ENCODE measurements around the gene TRPV6. TPM values are rescaled to one million over a fixed set of nuclear protein-coding genes. Genes with fewer than 3 reads are reported as not detected.
A peak's percentile ranks its signal among the peaks of the same experiment; 100 is the strongest.

The TRPV6 gene
- total and polyA plus RNA-seq, 8 donors = 2.6 to 11.7 (median 7.7) TPM; not detected in 1

DNA sequence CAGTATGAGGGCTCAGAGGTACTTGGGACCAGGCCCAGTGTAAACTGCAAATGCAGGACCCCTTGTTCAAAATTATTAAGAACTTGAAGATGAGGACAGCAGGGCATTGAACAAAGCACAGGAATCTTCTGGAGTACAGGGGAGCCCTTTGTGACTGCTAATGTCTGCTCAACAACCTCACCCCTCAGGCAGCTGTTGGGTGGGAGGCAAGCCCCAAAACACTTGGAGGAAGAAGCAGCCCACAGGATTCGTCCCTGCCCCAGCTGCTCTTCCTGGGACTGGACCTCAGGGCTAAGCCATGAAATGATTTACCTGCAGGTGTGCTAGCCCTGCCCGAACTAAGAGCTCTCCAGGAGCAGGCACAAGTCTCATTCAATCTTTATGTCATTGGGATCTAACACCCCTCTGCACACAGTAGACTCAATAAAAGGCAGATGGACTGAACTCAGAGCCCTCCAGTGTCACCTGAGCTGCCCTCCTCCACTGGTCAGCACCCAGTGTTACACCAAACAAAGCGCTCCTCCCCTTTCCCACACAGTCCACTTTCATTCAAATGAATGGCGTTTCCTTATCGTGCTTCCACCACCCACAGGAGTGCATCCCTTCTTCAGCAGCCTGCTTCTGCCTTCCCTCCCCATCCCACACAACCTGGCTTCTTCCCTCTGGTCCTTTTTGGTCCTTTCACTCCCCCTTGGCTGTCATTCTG is 47.0 kb upstream of the TRPV6 start:
- intact Hi-C loops (cut with DNase I; ENCODE audit: low total_unique reads) = no loop called here
- no peaks in the 10 kb centered on the region for H3K9me3 ChIP-seq
- no peak overlapping the region for H3K4me3 ChIP-seq
- H3K4me1 ChIP-seq = no peaks in the 10 kb centered on the region
- WGBS, 5 donors = 60 to 72% (median 64%) methylated on average over 5 of the region's 5 CpGs
- no peak for TF ChIP-seq POLR2A (IDR thresholded peaks at IDR 0.05)
- TF ChIP-seq, protein P1, sequence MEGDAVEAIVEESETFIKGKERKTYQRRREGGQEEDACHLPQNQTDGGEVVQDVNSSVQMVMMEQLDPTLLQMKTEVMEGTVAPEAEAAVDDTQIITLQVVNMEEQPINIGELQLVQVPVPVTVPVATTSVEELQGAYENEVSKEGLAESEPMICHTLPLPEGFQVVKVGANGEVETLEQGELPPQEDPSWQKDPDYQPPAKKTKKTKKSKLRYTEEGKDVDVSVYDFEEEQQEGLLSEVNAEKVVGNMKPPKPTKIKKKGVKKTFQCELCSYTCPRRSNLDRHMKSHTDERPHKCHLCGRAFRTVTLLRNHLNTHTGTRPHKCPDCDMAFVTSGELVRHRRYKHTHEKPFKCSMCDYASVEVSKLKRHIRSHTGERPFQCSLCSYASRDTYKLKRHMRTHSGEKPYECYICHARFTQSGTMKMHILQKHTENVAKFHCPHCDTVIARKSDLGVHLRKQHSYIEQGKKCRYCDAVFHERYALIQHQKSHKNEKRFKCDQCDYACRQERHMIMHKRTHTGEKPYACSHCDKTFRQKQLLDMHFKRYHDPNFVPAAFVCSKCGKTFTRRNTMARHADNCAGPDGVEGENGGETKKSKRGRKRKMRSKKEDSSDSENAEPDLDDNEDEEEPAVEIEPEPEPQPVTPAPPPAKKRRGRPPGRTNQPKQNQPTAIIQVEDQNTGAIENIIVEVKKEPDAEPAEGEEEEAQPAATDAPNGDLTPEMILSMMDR (IDR thresholded peaks at IDR 0.05) = no peak
- no peak for TF ChIP-seq POLR2AphosphoS5 (IDR thresholded peaks at IDR 0.05)
- TF ChIP-seq EP300 (IDR thresholded peaks at IDR 0.05) = no peak
- no peaks in the 10 kb centered on the region for H3K36me3 ChIP-seq
- no peaks in the 10 kb centered on the region for H3K27me3 ChIP-seq
- no peak for DNase-seq
- H3K27ac ChIP-seq = no peak overlapping the region

DNA sequence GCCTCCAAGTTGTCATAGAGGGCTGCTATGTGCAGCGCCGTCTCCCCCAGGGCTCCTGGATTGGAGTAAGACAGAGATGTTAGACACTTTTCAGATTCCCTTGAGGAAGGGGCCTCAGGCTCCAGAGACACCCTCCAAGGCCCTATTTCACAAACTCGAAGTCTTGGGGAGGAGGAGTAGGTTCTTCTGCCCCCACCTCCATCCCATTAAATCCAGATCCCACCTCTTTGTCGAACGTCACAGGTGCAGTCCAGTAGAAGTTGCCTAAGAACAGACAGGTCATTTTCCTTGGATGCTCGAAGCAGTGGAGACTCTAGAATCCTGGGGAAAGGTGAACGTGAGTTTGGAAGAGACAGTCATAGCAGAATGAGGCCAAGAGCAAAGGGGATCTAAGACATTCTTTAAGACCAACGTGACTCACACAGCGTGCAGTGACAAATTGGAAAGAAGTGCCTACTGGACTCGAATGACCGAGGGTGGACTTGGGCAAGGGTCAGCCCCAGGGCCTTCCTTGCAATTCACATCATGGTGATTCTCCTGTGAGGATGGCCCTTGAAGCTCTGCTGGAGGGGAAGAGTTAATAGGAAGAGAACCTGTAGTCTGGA is 44.7 kb upstream of the TRPV6 start:
- no peak overlapping the region for H3K4me3 ChIP-seq
- DNase-seq = no peak
- WGBS, 5 donors = 88 to 91% (median 90%) methylated on average over 9 to 11 of the region's 11 CpGs
- H3K36me3 ChIP-seq = no peaks in the 10 kb centered on the region
- no peak overlapping the region for H3K27ac ChIP-seq
- H3K27me3 ChIP-seq = no peaks in the 10 kb centered on the region
- no peaks in the 10 kb centered on the region for H3K4me1 ChIP-seq
- intact Hi-C loops (cut with DNase I; ENCODE audit: low total_unique reads) = no loop called here
- TF ChIP-seq POLR2A (IDR thresholded peaks at IDR 0.05) (no peak), POLR2AphosphoS5 (IDR thresholded peaks at IDR 0.05) (no peak), EP300 (IDR thresholded peaks at IDR 0.05) (no peak)
- TF ChIP-seq, protein P1 (IDR thresholded peaks at IDR 0.05) = no peak
- no peaks in the 10 kb centered on the region for H3K9me3 ChIP-seq

DNA sequence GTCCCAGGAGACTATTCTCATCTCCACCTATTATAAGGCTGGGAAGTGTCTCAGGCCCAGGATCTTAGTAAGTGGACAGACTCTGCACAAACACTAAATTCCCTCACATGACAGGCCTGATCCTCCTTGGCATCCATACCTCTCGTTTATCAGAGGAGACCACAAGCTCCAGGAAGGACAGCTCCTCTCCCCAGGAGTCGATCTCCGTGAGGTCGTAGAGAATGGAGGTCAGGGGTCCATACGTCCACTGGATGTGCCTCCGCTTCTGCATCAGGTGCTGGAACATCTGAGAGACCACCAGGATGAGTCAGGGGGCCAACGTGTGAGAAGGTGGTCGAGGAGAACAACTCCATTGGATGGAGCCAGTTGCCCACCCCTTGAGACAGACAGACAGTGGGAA is 42.4 kb upstream of the TRPV6 start:
- peak overlapping the region in 2 of 5 donors; percentile 50 to 56 for H3K27ac ChIP-seq
- no peaks in the 10 kb centered on the region for H3K36me3 ChIP-seq
- intact Hi-C loops (cut with DNase I; ENCODE audit: low total_unique reads) = no loop called here
- no peak overlapping the region for H3K4me3 ChIP-seq
- 60 to 82% (median 78%) methylated on average over 8 of the region's 8 CpGs for WGBS, 5 donors
- no peak for TF ChIP-seq EP300 (IDR thresholded peaks at IDR 0.05)
- no peak for TF ChIP-seq POLR2AphosphoS5 (IDR thresholded peaks at IDR 0.05)
- TF ChIP-seq POLR2A (IDR thresholded peaks at IDR 0.05) = no peak
- TF ChIP-seq, protein P1 (IDR thresholded peaks at IDR 0.05) = no peak
- no peaks in the 10 kb centered on the region for H3K9me3 ChIP-seq
- DNase-seq = no peak
- H3K4me1 ChIP-seq = no peaks in the 10 kb centered on the region
- H3K27me3 ChIP-seq = no peaks in the 10 kb centered on the region

DNA sequence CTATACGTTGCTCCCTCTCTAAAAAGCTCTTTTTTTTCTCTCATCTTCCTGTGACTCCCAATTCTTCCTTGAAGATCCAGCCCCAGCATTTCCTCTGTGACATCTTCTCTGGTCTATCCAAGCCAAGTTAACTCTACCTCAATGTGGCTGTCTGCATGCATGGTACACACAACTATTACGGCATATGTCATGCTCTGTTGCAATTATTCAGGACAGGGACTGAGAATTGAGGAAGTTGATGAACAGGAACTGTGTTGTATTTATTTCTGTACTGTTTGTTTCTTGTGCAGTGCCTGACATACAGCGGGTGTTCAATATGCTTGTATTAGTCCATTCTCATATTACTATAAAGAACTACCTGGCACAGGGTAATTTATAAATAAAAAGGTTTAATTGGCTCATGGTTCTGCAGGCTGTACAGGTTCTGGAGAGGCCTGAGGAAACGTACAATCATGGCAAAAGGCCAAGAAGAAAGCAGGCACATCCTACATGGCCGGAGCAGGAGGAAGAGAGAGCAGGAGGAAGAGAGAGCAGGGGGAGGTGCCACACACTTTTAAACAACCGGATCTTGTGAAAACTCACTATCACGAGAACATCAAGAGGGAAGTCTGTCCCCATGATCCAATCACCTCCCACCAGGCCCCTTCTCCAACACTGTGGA is 41.7 kb upstream of the TRPV6 start:
- H3K4me1 ChIP-seq = no peaks in the 10 kb centered on the region
- intact Hi-C loops (cut with DNase I; ENCODE audit: low total_unique reads) = no loop called here
- 45 to 63% (median 61%) methylated on average over 7 of the region's 7 CpGs for WGBS, 5 donors
- H3K36me3 ChIP-seq = no peaks in the 10 kb centered on the region
- TF ChIP-seq, protein P1 (IDR thresholded peaks at IDR 0.05) = no peak
- TF ChIP-seq POLR2AphosphoS5 (IDR thresholded peaks at IDR 0.05) (no peak), EP300 (IDR thresholded peaks at IDR 0.05) (no peak), POLR2A (IDR thresholded peaks at IDR 0.05) (no peak)
- no peaks in the 10 kb centered on the region for H3K9me3 ChIP-seq
- H3K27ac ChIP-seq = peak overlapping the region in 2 of 5 donors; percentile 50 to 56
- no peak overlapping the region for H3K4me3 ChIP-seq
- H3K27me3 ChIP-seq = no peaks in the 10 kb centered on the region
- no peak for DNase-seq
